C4-2B (cell line): ENCODE results near the gene MKLN1.

Source experiments
- CTCF ChIP-seq: fragments of 450-650 bp; conservative IDR thresholded peaks from 2 replicates; pipeline ENCODE4 v1.5.1; 2017; ENCODE audit warnings: mild to moderate bottlenecking
- ZFX ChIP-seq: fragments of 450-650 bp; IDR thresholded peaks from 2 replicates; pipeline ENCODE4 v1.6.1; 2017

- TF ChIP-seq CTCF (no peak), ZFX (no peak)
Measured at GRCh38 chr7:131326576-131326975, 1.1 kb upstream of the MKLN1 start.
